SK-N-MC (cell line): ENCODE data around the gene FAM241A.
A peak's percentile ranks its signal among the peaks of the same experiment; 100 is the strongest.
"Not testable (repeated sequence)": the region's sequence is repeated elsewhere in the genome, so short reads cannot be mapped to it uniquely, and the experiment has no call there.

Experiments
- DNase-seq: peaks from one replicate; pipeline ENCODE4 v3.0.0-alpha.2; 2011; ENCODE audit warnings: low read depth, low spot score
- H3K27ac ChIP-seq: fragments of 200-600 bp; sonication (generic); 2 replicates; pipeline ENCODE4 v1.5.1; 2016; ENCODE audit warnings: mixed run types
- H3K36me3 ChIP-seq: fragments of 200-600 bp; sonication (generic); 2 replicates; pipeline ENCODE4 v1.6.1; 2017; ENCODE audit warnings: antibody characterized with exemption, low read length, mixed read lengths; ENCODE audit not compliant: insufficient read depth
- H3K4me3 ChIP-seq: fragments of 200-600 bp; sonication (generic); 2 replicates; pipeline ENCODE4 v1.5.1; 2016
- H3K9ac ChIP-seq: fragments of 200-600 bp; sonication (generic); 2 replicates; pipeline ENCODE4 v1.8.0; 2017; ENCODE audit warnings: mixed run types, mixed read lengths; ENCODE audit not compliant: insufficient read length
- H3K9me3 ChIP-seq: fragments of 200-600 bp; sonication (generic); 2 replicates; pipeline ENCODE4 v1.6.1; 2017; ENCODE audit warnings: low read depth, mild to moderate bottlenecking, antibody characterized with exemption, low read length, moderate library complexity, mixed read lengths
- EZH2 ChIP-seq: fragments of 200-600 bp; sonication (generic); IDR thresholded peaks from one replicate; pipeline ENCODE4 v1.6.1; 2017; ENCODE audit warnings: antibody characterized with exemption
- FOXP2 ChIP-seq: optimal IDR thresholded peaks from 2 replicates; pipeline ENCODE3; 2011; ENCODE audit warnings: mild to moderate bottlenecking, moderate library complexity; ENCODE audit not compliant: insufficient read depth; ENCODE audit errors: extremely low read length, control extremely low read depth
- POLR2AphosphoS5 ChIP-seq: IDR thresholded peaks from 2 replicates; pipeline ENCODE4 v1.6.1; 2012; ENCODE audit warnings: mild to moderate bottlenecking, low read depth, low read length, borderline replicate concordance

Gene FAM241A

DNA sequence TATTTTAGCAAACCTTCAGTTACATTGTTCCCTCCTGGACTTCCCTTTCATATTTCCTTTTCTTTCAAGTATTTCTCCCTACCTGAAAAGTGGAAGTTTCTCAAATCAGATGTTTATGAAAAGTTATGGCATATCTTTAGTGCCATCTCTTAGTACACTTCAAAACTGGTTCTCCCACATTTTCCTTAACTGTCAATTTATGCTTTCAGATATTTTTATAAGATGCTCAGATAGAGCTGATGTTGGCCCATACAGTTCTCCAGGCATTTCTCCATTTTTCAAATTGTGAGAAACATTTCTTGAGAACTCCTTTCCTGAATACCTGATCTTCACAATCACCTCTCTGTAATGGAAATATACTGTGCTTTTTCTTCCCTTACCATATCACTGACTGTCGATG, 53.8 kb downstream of the FAM241A start:
- Histone ChIP-seq H3K9me3 (no peaks in the 10 kb centered on the region), H3K9ac (no peak overlapping the region), H3K4me3 (no peak overlapping the region), H3K27ac (no peak overlapping the region), H3K36me3 (no peaks in the 10 kb centered on the region)
- DNase-seq = no peak
- TF ChIP-seq POLR2AphosphoS5 (no peak), EZH2 (no peak), FOXP2 (no peak)

GRCh38 chr4:112201915-112202505, 56.8 kb downstream of the FAM241A start:
- Histone ChIP-seq H3K27ac (no peak overlapping the region), H3K9ac (no peak overlapping the region), H3K9me3 (no peaks in the 10 kb centered on the region), H3K4me3 (no peak overlapping the region), H3K36me3 (no peaks in the 10 kb centered on the region)
- TF ChIP-seq POLR2AphosphoS5 (no peak), EZH2 (no peak), FOXP2 (no peak)
- no peak for DNase-seq

GRCh38 chr4:112203593-112203992, 58.3 kb downstream of the FAM241A start:
- Histone ChIP-seq H3K27ac (no peak overlapping the region), H3K4me3 (no peak overlapping the region), H3K36me3 (no peaks in the 10 kb centered on the region), H3K9ac (no peak overlapping the region), H3K9me3 (no peaks in the 10 kb centered on the region)
- no peak for TF ChIP-seq FOXP2
- no peak for TF ChIP-seq POLR2AphosphoS5
- TF ChIP-seq EZH2 = no peak
- no peak for DNase-seq

DNA sequence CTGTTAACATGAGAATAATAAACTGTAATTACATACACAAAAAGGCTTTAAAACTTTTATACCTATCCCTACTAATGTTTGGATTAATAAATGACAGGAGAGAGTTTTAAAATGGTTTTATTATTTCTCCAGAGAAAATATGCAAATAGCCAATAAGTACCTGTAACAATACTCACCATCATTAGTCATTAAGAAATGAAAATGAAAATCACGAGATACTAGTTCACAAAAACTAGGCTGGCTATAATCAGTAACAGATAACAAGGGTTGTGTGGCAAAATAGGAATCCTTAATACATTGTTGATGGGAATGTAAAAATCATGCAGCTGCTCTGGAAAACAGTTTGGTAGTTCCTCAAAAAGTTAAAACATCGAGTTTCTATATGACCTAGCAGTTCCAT, 61.2 kb downstream of the FAM241A start:
- H3K4me3 ChIP-seq = no peak overlapping the region
- H3K27ac ChIP-seq = no peak overlapping the region
- no peaks in the 10 kb centered on the region for H3K9me3 ChIP-seq

GRCh38 chr4:112208137-112209095, 63.2 kb downstream of the FAM241A start:
- not testable (repeated sequence) for H3K4me3 ChIP-seq, H3K9ac ChIP-seq, H3K9me3 ChIP-seq, H3K36me3 ChIP-seq, H3K27ac ChIP-seq, DNase-seq

More for the DNA sequence above, 61.2 kb downstream of the FAM241A start:
- DNase-seq = no peak
- no peaks in the 10 kb centered on the region for H3K36me3 ChIP-seq
- no peak for TF ChIP-seq POLR2AphosphoS5
- TF ChIP-seq FOXP2 = no peak
- no peak for TF ChIP-seq EZH2
- H3K9ac ChIP-seq = no peak overlapping the region

GRCh38 chr4:112210777-112211176, 65.5 kb downstream of the FAM241A start:
- Histone ChIP-seq H3K9ac (no peak overlapping the region), H3K9me3 (no peaks in the 10 kb centered on the region), H3K36me3 (no peaks in the 10 kb centered on the region), H3K27ac (no peak overlapping the region), H3K4me3 (no peak overlapping the region)
- TF ChIP-seq EZH2 (no peak), POLR2AphosphoS5 (no peak), FOXP2 (no peak)
- DNase-seq = no peak

GRCh38 chr4:112213091-112213490, 67.8 kb downstream of the FAM241A start:
- no peak overlapping the region for H3K27ac ChIP-seq
- H3K9ac ChIP-seq = no peak overlapping the region
- TF ChIP-seq FOXP2 = no peak
- no peak for TF ChIP-seq POLR2AphosphoS5
- TF ChIP-seq EZH2 = no peak
- H3K4me3 ChIP-seq = no peak overlapping the region
- DNase-seq = no peak
- no peaks in the 10 kb centered on the region for H3K9me3 ChIP-seq
- H3K36me3 ChIP-seq = no peaks in the 10 kb centered on the region

DNA sequence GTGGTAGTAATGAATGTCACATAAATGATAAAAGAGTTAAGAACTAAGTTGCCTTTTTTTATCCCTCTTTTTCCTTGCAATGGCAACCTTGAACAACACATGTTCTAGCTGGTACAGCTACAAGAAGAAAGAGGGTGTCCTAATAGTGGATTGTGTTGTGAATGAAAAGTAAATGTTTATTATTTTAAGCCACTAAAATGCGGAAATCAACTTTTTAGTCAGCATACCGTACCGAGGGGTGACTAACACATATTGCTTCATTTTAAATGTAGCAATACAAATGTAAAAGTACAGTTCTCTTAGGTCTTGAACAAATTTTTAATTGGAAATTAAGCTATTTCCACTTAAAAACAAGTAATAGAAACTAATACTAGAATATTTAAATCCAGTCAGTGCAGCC, 68.6 kb downstream of the FAM241A start:
- DNase-seq = no peak
- Histone ChIP-seq H3K4me3 (no peak overlapping the region), H3K27ac (no peak overlapping the region)

More for the DNA sequence above, 68.6 kb downstream of the FAM241A start:
- TF ChIP-seq FOXP2 (no peak), EZH2 (no peak), POLR2AphosphoS5 (no peak)
- peak overlapping the region; percentile 4 for H3K9ac ChIP-seq
- H3K36me3 ChIP-seq = no peaks in the 10 kb centered on the region
- no peaks in the 10 kb centered on the region for H3K9me3 ChIP-seq
